ENCODE measurements around the gene PEAK1.

- TF ChIP-seq, protein P1, sequence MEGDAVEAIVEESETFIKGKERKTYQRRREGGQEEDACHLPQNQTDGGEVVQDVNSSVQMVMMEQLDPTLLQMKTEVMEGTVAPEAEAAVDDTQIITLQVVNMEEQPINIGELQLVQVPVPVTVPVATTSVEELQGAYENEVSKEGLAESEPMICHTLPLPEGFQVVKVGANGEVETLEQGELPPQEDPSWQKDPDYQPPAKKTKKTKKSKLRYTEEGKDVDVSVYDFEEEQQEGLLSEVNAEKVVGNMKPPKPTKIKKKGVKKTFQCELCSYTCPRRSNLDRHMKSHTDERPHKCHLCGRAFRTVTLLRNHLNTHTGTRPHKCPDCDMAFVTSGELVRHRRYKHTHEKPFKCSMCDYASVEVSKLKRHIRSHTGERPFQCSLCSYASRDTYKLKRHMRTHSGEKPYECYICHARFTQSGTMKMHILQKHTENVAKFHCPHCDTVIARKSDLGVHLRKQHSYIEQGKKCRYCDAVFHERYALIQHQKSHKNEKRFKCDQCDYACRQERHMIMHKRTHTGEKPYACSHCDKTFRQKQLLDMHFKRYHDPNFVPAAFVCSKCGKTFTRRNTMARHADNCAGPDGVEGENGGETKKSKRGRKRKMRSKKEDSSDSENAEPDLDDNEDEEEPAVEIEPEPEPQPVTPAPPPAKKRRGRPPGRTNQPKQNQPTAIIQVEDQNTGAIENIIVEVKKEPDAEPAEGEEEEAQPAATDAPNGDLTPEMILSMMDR (IDR thresholded peaks at IDR 0.05), result no peak
- TF ChIP-seq EP300 (IDR thresholded peaks at IDR 0.05), result no peak
- no peak for TF ChIP-seq POLR2AphosphoS5 (IDR thresholded peaks at IDR 0.05)
These were observed 71.4 kb downstream of the PEAK1 start for GRCh38 chr15:77348511-77348910.
